ENCODE data around the gene SLC38A10. TPM values are rescaled to one million over a fixed set of nuclear protein-coding genes. Genes with fewer than 3 reads are reported as not detected.

Gene SLC38A10
- total and polyA plus RNA-seq, 2 donors from 2014 or later, result 72.7 to 89.7 TPM

DNA sequence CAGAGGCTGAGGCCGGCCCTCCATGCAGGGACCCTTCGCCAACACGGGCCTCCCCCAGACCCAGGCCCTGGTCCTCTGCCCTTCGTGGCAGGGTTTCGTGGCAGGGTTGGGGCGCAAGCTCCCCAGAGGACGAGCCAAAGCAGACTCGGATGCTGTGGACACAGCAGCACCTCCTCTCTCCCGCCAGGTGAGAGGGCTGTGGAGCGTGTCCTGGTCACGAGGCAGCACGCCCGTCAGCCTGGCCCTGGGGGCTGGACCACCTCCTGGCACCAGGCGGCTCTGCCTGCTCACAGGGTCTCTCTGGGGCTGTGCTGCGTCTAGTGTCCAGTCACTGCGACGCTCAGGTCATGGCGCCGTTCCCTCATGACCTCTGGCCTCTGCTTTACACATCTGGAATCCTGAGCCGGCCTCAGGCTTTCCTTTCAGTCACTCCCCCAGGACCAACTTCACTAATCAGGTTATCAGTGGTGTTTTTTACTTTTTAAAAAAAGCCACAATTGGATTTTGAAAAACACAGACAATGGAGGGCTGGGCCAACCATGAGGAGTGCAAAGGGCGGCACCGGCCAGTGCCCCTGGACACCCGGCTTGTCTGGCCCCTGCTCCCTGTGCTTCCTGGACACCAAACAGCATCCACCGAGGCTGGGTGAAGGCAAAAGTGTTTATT, 50.6 kb downstream of the SLC38A10 start:
- DNase-seq, result peak in 4 of 5 donors; percentile 57 to 75 (median 68)
- H3K36me3 ChIP-seq (ENCODE audit: control insufficient read depth in 2 of 3, insufficient read depth in 3 of 3, low read length in 3 of 3), result peaks cover 0 to 5% (median under 1%) of the 10 kb centered on the region in 3 donors
- no peaks in the 10 kb centered on the region for H3K27me3 ChIP-seq (ENCODE audit: control insufficient read depth, insufficient read depth, low read length)
- no peak overlapping the region for H3K9ac ChIP-seq (ENCODE audit: low read length in 3 of 3)
- TF ChIP-seq, protein P1, sequence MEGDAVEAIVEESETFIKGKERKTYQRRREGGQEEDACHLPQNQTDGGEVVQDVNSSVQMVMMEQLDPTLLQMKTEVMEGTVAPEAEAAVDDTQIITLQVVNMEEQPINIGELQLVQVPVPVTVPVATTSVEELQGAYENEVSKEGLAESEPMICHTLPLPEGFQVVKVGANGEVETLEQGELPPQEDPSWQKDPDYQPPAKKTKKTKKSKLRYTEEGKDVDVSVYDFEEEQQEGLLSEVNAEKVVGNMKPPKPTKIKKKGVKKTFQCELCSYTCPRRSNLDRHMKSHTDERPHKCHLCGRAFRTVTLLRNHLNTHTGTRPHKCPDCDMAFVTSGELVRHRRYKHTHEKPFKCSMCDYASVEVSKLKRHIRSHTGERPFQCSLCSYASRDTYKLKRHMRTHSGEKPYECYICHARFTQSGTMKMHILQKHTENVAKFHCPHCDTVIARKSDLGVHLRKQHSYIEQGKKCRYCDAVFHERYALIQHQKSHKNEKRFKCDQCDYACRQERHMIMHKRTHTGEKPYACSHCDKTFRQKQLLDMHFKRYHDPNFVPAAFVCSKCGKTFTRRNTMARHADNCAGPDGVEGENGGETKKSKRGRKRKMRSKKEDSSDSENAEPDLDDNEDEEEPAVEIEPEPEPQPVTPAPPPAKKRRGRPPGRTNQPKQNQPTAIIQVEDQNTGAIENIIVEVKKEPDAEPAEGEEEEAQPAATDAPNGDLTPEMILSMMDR (IDR thresholded peaks at IDR 0.05; ENCODE audit: borderline replicate concordance, extremely low read depth, insufficient read depth), result no peak
- intact Hi-C loops (cut with DNase I), result no loop called here
- no peaks in the 10 kb centered on the region for H3K9me3 ChIP-seq (ENCODE audit: control insufficient read depth in 2 of 3, insufficient read depth in 1 of 3, low read length in 3 of 3)
- H3K27ac ChIP-seq (ENCODE audit: low read depth in 2 of 2, low read length in 2 of 2), result peak overlapping the region in 1 of 2 donors; percentile 23
- no peak for FAIRE-seq
- peaks cover 0 to 6% (median 4%) of the 10 kb centered on the region in 3 donors for H3K4me1 ChIP-seq (ENCODE audit: control insufficient read depth in 2 of 3, insufficient read depth in 2 of 3, low read depth in 1 of 3, low read length in 3 of 3)
- no peak overlapping the region for H3K4me3 ChIP-seq (ENCODE audit: low read length in 3 of 3)

DNA sequence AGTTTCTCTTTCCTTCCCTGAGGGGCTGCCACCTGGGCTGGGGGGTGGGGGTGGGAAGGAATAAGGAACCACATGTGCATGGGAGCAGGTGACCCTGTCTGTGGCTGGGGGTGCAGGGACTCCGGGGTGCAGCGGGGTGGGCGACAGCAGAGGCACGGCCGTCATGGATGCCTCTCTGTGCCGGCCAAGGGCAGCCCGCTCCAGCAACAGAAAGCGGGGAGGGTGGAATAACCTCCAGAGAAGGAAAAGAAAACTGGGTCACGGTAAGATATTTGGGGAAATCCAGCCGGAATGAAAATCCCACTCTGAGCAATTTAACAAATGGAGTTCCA, 51.8 kb downstream of the SLC38A10 start:
- Histone ChIP-seq H3K4me3 (ENCODE audit: low read length in 3 of 3) (no peak overlapping the region), H3K4me1 (ENCODE audit: control insufficient read depth in 2 of 3, insufficient read depth in 2 of 3, low read depth in 1 of 3, low read length in 3 of 3) (peaks cover 0 to 7% (median 4%) of the 10 kb centered on the region in 3 donors), H3K36me3 (ENCODE audit: control insufficient read depth in 2 of 3, insufficient read depth in 3 of 3, low read length in 3 of 3) (peaks cover 0 to 4% (median 0%) of the 10 kb centered on the region in 3 donors), H3K9me3 (ENCODE audit: control insufficient read depth in 2 of 3, insufficient read depth in 1 of 3, low read length in 3 of 3) (no peaks in the 10 kb centered on the region), H3K9ac (ENCODE audit: low read length in 3 of 3) (no peak overlapping the region), H3K27ac (ENCODE audit: low read depth in 2 of 2, low read length in 2 of 2) (no peak overlapping the region), H3K27me3 (ENCODE audit: control insufficient read depth, insufficient read depth, low read length) (no peaks in the 10 kb centered on the region)
- TF ChIP-seq, protein P1 (IDR thresholded peaks at IDR 0.05; ENCODE audit: borderline replicate concordance, extremely low read depth, insufficient read depth), result no peak
- intact Hi-C loops (cut with DNase I), result no loop called here
- FAIRE-seq (no peak), DNase-seq (no peak)

DNA sequence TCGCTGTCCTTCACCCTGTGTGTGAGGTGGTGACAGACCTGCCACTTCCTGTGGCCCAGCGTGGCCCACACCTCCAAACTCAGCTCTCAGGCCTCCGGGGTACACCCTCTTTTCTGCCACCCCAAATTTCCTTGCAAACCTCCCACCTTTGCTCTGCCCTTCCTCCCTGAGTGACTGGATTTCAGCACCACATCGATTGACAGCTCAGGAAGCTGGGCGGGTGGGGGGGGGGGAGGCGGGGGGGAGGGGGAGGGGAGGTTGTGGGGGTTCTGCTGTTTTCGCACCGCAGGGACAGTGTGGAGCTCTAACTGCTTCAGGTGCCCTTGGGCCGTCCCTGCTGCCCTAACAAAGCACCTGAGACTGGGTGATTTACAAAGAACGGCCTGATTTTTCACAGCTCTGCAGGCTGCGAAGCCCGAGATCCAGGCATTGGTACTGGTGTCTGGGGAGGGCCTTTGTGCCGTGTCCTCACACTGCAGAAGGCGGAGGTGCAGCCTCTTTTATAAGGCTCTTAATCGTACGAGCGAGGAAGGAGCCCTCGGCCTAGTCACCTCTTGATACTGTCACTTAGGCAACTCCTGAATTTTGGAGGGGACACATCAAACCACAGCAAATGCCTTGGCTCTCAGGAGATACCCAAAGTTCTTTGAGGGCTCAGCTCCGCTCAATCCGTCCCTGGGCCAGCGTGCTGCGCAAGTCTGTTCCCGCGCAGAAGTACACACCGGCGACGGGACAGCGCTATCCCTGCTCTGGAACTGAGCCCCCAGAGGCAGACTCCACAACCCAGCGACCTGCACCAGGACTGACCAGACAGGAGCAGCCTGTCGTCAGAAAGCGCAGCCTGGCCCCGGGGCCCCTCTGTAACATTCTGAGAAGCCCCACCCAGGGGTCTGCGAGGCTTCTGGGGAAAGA, 52.4 kb downstream of the SLC38A10 start:
- intact Hi-C loops (cut with DNase I), result no loop called here
- FAIRE-seq (no peak), DNase-seq (peak in 1 of 5 donors; percentile 72)
- no peaks in the 10 kb centered on the region for H3K27me3 ChIP-seq (ENCODE audit: control insufficient read depth, insufficient read depth, low read length)
- H3K9me3 ChIP-seq (ENCODE audit: control insufficient read depth in 2 of 3, insufficient read depth in 1 of 3, low read length in 3 of 3), result no peaks in the 10 kb centered on the region
- H3K4me3 ChIP-seq (ENCODE audit: low read length in 3 of 3), result no peak overlapping the region
- no peak overlapping the region for H3K27ac ChIP-seq (ENCODE audit: low read depth in 2 of 2, low read length in 2 of 2)
- H3K36me3 ChIP-seq (ENCODE audit: control insufficient read depth in 2 of 3, insufficient read depth in 3 of 3, low read length in 3 of 3), result peaks cover 0 to 4% (median 0%) of the 10 kb centered on the region in 3 donors
- H3K4me1 ChIP-seq (ENCODE audit: control insufficient read depth in 2 of 3, insufficient read depth in 2 of 3, low read depth in 1 of 3, low read length in 3 of 3), result peaks cover 0 to 14% (median 8%) of the 10 kb centered on the region in 3 donors
- H3K9ac ChIP-seq (ENCODE audit: low read length in 3 of 3), result no peak overlapping the region
- TF ChIP-seq, protein P1 (IDR thresholded peaks at IDR 0.05; ENCODE audit: borderline replicate concordance, extremely low read depth, insufficient read depth), result no peak

Measured in kidney (tissue), 14 donors.